Neural progenitor cell (in vitro differentiated cells): ENCODE measurements around the gene SUPT4H1.

ENCODE experiments used
- EZH2 ChIP-seq: fragments of 200-600 bp; sonication (generic); IDR thresholded peaks from 2 replicates; pipeline ENCODE4 v1.6.1; 2017; ENCODE audit warnings: antibody characterized with exemption, mild to moderate bottlenecking, moderate library complexity
- TF ChIP-seq, protein P1 (sequence below): fragments of 200-600 bp; sonication (generic); IDR thresholded peaks from 2 replicates; pipeline ENCODE4 v1.5.1; 2017; ENCODE audit warnings: antibody characterized with exemption, mild to moderate bottlenecking

DNA sequence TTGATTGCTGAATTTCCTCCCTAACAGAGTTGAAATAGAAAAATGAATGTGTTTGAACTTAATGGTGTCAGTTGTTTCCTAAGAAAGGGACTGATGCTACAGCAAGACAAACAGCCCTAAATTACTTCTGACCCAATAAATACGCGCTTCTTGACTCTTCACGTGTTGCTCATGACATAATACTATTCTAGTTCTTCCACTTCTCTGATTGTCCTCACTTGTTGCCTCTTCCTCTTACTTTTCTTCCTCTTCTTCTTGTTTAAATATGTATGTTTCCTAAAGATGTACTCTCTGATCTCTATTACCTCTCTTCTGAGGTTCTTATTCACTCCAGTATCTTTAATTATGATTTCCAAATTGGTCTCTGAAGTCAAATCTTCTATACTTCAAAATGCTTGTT lies 32.9 kb upstream of the SUPT4H1 start:
- TF ChIP-seq, protein P1, sequence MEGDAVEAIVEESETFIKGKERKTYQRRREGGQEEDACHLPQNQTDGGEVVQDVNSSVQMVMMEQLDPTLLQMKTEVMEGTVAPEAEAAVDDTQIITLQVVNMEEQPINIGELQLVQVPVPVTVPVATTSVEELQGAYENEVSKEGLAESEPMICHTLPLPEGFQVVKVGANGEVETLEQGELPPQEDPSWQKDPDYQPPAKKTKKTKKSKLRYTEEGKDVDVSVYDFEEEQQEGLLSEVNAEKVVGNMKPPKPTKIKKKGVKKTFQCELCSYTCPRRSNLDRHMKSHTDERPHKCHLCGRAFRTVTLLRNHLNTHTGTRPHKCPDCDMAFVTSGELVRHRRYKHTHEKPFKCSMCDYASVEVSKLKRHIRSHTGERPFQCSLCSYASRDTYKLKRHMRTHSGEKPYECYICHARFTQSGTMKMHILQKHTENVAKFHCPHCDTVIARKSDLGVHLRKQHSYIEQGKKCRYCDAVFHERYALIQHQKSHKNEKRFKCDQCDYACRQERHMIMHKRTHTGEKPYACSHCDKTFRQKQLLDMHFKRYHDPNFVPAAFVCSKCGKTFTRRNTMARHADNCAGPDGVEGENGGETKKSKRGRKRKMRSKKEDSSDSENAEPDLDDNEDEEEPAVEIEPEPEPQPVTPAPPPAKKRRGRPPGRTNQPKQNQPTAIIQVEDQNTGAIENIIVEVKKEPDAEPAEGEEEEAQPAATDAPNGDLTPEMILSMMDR = no peak
- no peak for TF ChIP-seq EZH2
